K562 (cell line): ENCODE measurements around the gene TECPR2. TPM values are rescaled to one million over a fixed set of nuclear protein-coding genes. Genes with fewer than 3 reads are reported as not detected.

Experiments used
- AFF4 ChIP-seq: sonication (generic); formaldehyde crosslinking; IDR thresholded peaks from 2 replicates; pipeline ENCODE4 v1.8.0; 2023; ENCODE audit warnings: mild to moderate bottlenecking, missing genetic modification reagents
- ATF7 ChIP-seq: fragments of 450-650 bp; IDR thresholded peaks from 2 replicates; pipeline ENCODE4 v1.7.1; 2014; ENCODE audit warnings: mild to moderate bottlenecking, moderate library complexity
- ESRRA ChIP-seq: fragments of 450-650 bp; IDR thresholded peaks from 2 replicates; pipeline ENCODE4 v1.6.1; 2014; ENCODE audit warnings: low read depth, mild to moderate bottlenecking, moderate library complexity, borderline replicate concordance
- ETS1 ChIP-seq: conservative IDR thresholded peaks from 2 replicates; pipeline ENCODE4 v1.6.1; 2011; ENCODE audit warnings: low read depth, mild to moderate bottlenecking, low read length; ENCODE audit not compliant: control insufficient read depth
- HDAC1 ChIP-seq, 2 experiments: fragments of 450-650 bp; IDR thresholded peaks; 2 replicates each; pipeline ENCODE4 v1.6.1; 2016 to 2017; ENCODE audit warnings: inconsistent platforms in 1 of 2, mild to moderate bottlenecking in 1 of 2, moderate library complexity in 1 of 2
- PML ChIP-seq: IDR thresholded peaks from 2 replicates; pipeline ENCODE4 v1.6.1; 2012; ENCODE audit warnings: low read length, inconsistent platforms
- STAG1 ChIP-seq: sonication (generic); formaldehyde crosslinking; IDR thresholded peaks from 2 replicates; pipeline ENCODE4 v1.5.0; 2020; ENCODE audit warnings: missing genetic modification reagents, borderline replicate concordance
- XRCC5 ChIP-seq: fragments of 200-400 bp; formaldehyde crosslinking; IDR thresholded peaks from 2 replicates; pipeline ENCODE4 v1.6.1; 2017; ENCODE audit warnings: low read depth, mild to moderate bottlenecking, low read length
- ZNF639 ChIP-seq, 2 experiments: fragments of 200-800 bp in 1 of 2; sonication (Bioruptor generic) in 1 of 2; sonication (generic) in 1 of 2; formaldehyde crosslinking in 1 of 2; IDR thresholded peaks in 1 of 2; conservative IDR thresholded peaks in 1 of 2; 2 replicates each; pipeline versions ENCODE4 v1.5.0 to v1.6.1; 2016 to 2020; ENCODE audit warnings: missing compliant biosample characterization in 1 of 2, missing genetic modification characterization in 1 of 2, missing genetic modification reagents in 1 of 2
- polyA plus RNA-seq, 8 experiments: library from polyadenylated mRNA; depleted of rRNA in 4 of 8; stranded (reverse) in 5 of 8; unstranded in 3 of 8; fragments of >200 nt; fragmentation: Nextera tagmentation in 2 of 8; fragmentation: Illumina TruSeq in 1 of 8; extraction: Ambion mirVana in 2 of 8; extraction: Trizol in 1 of 8; gene quantifications; 2 replicates each; pipeline versions ENCODE4 v1.2.1 to v1.2.3, GENCODE V29; 2011 to 2014; ENCODE audit warnings: inconsistent platforms in 1 of 8, missing spikeins in 1 of 8
- total RNA-seq, 7 experiments: library from RNA; depleted of rRNA in 6 of 7; stranded (reverse); fragments of >200 nt in 6 of 7; fragmentation: Illumina TruSeq in 2 of 7; extraction: Trizol in 2 of 7; gene quantifications; 2 replicates each; pipeline versions ENCODE4 v1.2.1 to v1.2.3, GENCODE V29; 2011 to 2021; ENCODE audit warnings: low replicate concordance in 1 of 7
- TF ChIP-seq, protein P1 (sequence below): sonication (generic); formaldehyde crosslinking; IDR thresholded peaks from 2 replicates; pipeline ENCODE4 v1.5.0; 2020; ENCODE audit warnings: missing genetic modification reagents
- TF ChIP-seq, protein P2 (sequence below): sonication (generic); formaldehyde crosslinking; IDR thresholded peaks from 2 replicates; pipeline ENCODE4 v1.8.1; 2023; ENCODE audit warnings: mild to moderate bottlenecking, missing genetic modification reagents
- TF ChIP-seq, protein P3 (sequence below): sonication (generic); IDR thresholded peaks from 2 replicates; pipeline ENCODE4 v1.6.1; 2016

Gene TECPR2
- total and polyA plus RNA-seq, 9 of the 15 experiments (the other 6 are each of a cell fraction or from before 2014, with no cell fraction given): 0.04 to 3.0 (median 0.83) TPM

GRCh38 chr14:102314242-102315011 is 48.3 kb upstream of the TECPR2 start (continued):
- TF ChIP-seq, protein P1, sequence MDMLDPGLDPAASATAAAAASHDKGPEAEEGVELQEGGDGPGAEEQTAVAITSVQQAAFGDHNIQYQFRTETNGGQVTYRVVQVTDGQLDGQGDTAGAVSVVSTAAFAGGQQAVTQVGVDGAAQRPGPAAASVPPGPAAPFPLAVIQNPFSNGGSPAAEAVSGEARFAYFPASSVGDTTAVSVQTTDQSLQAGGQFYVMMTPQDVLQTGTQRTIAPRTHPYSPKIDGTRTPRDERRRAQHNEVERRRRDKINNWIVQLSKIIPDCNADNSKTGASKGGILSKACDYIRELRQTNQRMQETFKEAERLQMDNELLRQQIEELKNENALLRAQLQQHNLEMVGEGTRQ: peak; percentile 76
- TF ChIP-seq PML: no peak
- 0 out of 4 replicates have a peak, but pooled peaks of 1 of the 2 experiments have one; percentile 42 for TF ChIP-seq ZNF639 (CRISPR knock-in tag; conservative IDR thresholded peaks at IDR 0.05 in 1 of 2, IDR thresholded peaks at IDR 0.05 in 1 of 2)
- TF ChIP-seq, protein P2, sequence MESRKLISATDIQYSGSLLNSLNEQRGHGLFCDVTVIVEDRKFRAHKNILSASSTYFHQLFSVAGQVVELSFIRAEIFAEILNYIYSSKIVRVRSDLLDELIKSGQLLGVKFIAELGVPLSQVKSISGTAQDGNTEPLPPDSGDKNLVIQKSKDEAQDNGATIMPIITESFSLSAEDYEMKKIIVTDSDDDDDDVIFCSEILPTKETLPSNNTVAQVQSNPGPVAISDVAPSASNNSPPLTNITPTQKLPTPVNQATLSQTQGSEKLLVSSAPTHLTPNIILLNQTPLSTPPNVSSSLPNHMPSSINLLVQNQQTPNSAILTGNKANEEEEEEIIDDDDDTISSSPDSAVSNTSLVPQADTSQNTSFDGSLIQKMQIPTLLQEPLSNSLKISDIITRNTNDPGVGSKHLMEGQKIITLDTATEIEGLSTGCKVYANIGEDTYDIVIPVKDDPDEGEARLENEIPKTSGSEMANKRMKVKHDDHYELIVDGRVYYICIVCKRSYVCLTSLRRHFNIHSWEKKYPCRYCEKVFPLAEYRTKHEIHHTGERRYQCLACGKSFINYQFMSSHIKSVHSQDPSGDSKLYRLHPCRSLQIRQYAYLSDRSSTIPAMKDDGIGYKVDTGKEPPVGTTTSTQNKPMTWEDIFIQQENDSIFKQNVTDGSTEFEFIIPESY (CRISPR knock-in tag): peak; percentile 61; the same call in 1 of the 2 replicates
- TF ChIP-seq ESRRA: peak; percentile 20; the same call in 1 of the 2 replicates
- peak; percentile 91 for TF ChIP-seq STAG1 (CRISPR knock-in tag)
- TF ChIP-seq AFF4: 0 out of 2 replicates have a peak, but pooled peaks have one; percentile 26
- TF ChIP-seq ATF7: peak; percentile 60; the same call in 1 of the 2 replicates
- 0 out of 2 replicates have a peak, but pooled peaks have one; percentile 59 for TF ChIP-seq XRCC5
- TF ChIP-seq ETS1: 0 out of 2 replicates have a peak, but pooled peaks have one; percentile 19
- peak; percentile 19 to 69; a peak in 2 of 4 replicates for TF ChIP-seq HDAC1 (IDR thresholded peaks at IDR 0.05)
- TF ChIP-seq, protein P3, sequence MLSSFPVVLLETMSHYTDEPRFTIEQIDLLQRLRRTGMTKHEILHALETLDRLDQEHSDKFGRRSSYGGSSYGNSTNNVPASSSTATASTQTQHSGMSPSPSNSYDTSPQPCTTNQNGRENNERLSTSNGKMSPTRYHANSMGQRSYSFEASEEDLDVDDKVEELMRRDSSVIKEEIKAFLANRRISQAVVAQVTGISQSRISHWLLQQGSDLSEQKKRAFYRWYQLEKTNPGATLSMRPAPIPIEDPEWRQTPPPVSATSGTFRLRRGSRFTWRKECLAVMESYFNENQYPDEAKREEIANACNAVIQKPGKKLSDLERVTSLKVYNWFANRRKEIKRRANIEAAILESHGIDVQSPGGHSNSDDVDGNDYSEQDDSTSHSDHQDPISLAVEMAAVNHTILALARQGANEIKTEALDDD: no peak
